Testis (tissue), 3 donors: ENCODE results near the gene NEURL2. TPM values are rescaled to one million over a fixed set of nuclear protein-coding genes. Genes with fewer than 3 reads are reported as not detected.
"Not testable (repeated sequence)": the region's sequence is repeated elsewhere in the genome, so short reads cannot be mapped to it uniquely, and the experiment has no call there.

Experiments
- DNase-seq: peaks from one replicate; pipeline ENCODE4 v3.0.0-alpha.2; 2019
- H3K27ac ChIP-seq, 2 donors: fragments of 200-600 bp; sonication (generic); one replicate each; pipeline ENCODE4 v1.5.1; 2019
- H3K27me3 ChIP-seq: fragments of 200-600 bp; sonication (generic); one replicate; pipeline ENCODE4 v1.5.1; 2019
- H3K36me3 ChIP-seq: fragments of 200-600 bp; sonication (generic); one replicate; pipeline ENCODE4 v1.5.1; 2017; ENCODE audit warnings: low read depth; ENCODE audit errors: missing control alignments
- H3K4me1 ChIP-seq: fragments of 200-600 bp; sonication (generic); one replicate; pipeline ENCODE4 v1.5.1; 2019
- H3K4me3 ChIP-seq, 2 donors: fragments of 200-600 bp; sonication (generic); one replicate each; pipeline ENCODE4 v1.5.1; 2017 to 2019
- H3K9me3 ChIP-seq: fragments of 200-600 bp; sonication (generic); one replicate; pipeline ENCODE4 v1.5.1; 2017
- POLR2A ChIP-seq: fragments of 450-650 bp; IDR thresholded peaks from one replicate; pipeline ENCODE4 v1.6.1; 2017; ENCODE audit warnings: antibody characterized with exemption, mild to moderate bottlenecking, moderate library complexity
- WGBS, 2 donors: methylation state at CpG; one replicate each; pipeline ENCODE4 v1.1.5; 2018; 5-methylcytosine and 5-hydroxymethylcytosine counted together
- intact Hi-C: fragments of 100-400 bp; cut with DNase I; formaldehyde crosslinking; loops from one replicate; pipeline ENCODE4 v1.15.1; 2023; ENCODE audit warnings: low total_unique reads
- polyA plus RNA-seq: library from polyadenylated mRNA; stranded (reverse); fragments of 350-450 nt; fragmentation: Illumina TruSeq; extraction: RNeasy Lipid Tissue Mini Kit (QIAGEN cat#74804); gene quantifications from one replicate; pipeline ENCODE4 v1.2.3, GENCODE V29; 2014; ENCODE audit warnings: low read depth, low replicate concordance; ENCODE audit not compliant: insufficient read depth
- total RNA-seq, 2 donors: library from RNA; depleted of rRNA; stranded (reverse); fragments of >200 nt; gene quantifications; one replicate each; pipeline ENCODE4 v1.2.3, GENCODE V29; 2016
- TF ChIP-seq, protein P1 (sequence below), 3 experiments: fragments of 450-650 bp in 2 of 3; fragments of 200-600 bp in 1 of 3; sonication (generic) in 1 of 3; IDR thresholded peaks; one replicate each; pipeline ENCODE4 v1.5.1; 2016 to 2019; ENCODE audit warnings: antibody characterized with exemption in 3 of 3, mild to moderate bottlenecking in 2 of 3, moderate library complexity in 1 of 3

NEURL2 gene
- total and polyA plus RNA-seq, 3 donors from 2014 or later, result 1.9 to 9.1 (median 7.0) TPM

DNA sequence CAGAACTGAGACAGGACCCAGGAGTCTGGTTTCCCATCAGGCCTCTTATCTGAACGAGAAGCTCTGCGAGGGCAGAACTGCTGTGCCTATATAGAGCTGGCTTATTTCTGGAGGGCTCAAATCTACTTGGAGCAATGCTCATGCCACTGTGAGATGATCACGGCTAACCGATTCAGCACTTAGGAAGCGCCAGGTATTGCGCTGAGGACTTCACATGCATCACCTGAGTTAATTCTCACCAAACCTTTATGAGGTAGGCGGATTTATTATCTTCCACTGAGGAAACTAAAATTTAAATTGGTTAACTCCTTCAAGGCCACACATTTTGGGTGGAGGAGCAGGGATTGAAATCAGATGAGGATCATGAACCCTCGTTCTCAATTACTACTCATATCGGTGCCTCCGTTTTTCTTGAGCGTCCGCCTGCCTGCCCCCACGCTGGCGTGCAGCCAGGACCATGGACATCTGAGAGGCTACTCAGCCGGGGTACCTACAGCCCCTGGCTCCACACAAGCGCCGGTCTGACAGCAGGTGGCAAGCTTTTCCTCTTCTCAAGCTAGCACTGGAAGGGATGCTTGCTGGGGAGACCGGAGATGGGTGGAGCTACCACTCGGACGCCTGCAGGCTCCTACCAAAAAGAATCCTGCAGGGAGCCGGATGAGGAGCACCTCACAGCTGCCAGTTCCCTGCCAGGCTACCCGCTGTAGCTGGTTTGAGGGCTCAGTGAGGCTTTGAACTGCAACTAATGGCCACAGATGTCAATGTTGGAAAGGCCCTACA lies 42.4 kb upstream of the NEURL2 start:
- Histone ChIP-seq H3K27ac (peak overlapping the region; percentile 100), H3K4me3 (peak overlapping the region; percentile 96 to 99), H3K4me1 (peaks cover 14% of the 10 kb centered on the region), H3K27me3 (no peaks in the 10 kb centered on the region), H3K36me3 (no peaks in the 10 kb centered on the region), H3K9me3 (no peaks in the 10 kb centered on the region)
- intact Hi-C loops, result no loop called here
- no peak for TF ChIP-seq POLR2A
- TF ChIP-seq, protein P1, sequence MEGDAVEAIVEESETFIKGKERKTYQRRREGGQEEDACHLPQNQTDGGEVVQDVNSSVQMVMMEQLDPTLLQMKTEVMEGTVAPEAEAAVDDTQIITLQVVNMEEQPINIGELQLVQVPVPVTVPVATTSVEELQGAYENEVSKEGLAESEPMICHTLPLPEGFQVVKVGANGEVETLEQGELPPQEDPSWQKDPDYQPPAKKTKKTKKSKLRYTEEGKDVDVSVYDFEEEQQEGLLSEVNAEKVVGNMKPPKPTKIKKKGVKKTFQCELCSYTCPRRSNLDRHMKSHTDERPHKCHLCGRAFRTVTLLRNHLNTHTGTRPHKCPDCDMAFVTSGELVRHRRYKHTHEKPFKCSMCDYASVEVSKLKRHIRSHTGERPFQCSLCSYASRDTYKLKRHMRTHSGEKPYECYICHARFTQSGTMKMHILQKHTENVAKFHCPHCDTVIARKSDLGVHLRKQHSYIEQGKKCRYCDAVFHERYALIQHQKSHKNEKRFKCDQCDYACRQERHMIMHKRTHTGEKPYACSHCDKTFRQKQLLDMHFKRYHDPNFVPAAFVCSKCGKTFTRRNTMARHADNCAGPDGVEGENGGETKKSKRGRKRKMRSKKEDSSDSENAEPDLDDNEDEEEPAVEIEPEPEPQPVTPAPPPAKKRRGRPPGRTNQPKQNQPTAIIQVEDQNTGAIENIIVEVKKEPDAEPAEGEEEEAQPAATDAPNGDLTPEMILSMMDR (IDR thresholded peaks at IDR 0.05), result no peak
- peak; percentile 84 for DNase-seq
- WGBS, 2 donors, result 13 to 14% methylated on average over 20 to 22 of the region's 22 CpGs

DNA sequence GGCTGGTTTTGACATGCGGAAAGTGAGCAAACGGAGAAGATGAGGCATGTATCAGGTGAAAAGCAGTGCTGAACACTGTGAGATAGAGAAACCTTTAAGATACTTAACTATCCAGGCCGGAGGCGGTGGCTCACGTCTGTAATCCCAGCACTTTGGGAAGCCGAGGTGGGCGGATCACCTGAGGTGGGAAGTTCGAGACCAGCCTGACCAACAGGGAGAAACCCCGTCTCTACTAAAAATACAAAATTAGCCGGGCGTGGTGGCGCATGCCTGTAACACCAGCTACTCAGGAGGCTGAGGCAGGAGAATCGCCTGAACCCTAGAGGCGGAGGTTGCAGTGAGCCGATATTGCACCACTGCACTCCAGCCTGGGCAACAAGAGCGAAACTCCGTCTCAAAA lies 40.7 kb upstream of the NEURL2 start:
- DNase-seq, H3K36me3 ChIP-seq, H3K9me3 ChIP-seq, H3K27me3 ChIP-seq, H3K4me3 ChIP-seq, H3K27ac ChIP-seq, intact Hi-C loops: not testable (repeated sequence)
- H3K4me1 ChIP-seq, result peaks cover 14% of the 10 kb centered on the region
- WGBS, 2 donors, result 71 to 74% methylated on average over 16 to 17 of the region's 17 CpGs

DNA sequence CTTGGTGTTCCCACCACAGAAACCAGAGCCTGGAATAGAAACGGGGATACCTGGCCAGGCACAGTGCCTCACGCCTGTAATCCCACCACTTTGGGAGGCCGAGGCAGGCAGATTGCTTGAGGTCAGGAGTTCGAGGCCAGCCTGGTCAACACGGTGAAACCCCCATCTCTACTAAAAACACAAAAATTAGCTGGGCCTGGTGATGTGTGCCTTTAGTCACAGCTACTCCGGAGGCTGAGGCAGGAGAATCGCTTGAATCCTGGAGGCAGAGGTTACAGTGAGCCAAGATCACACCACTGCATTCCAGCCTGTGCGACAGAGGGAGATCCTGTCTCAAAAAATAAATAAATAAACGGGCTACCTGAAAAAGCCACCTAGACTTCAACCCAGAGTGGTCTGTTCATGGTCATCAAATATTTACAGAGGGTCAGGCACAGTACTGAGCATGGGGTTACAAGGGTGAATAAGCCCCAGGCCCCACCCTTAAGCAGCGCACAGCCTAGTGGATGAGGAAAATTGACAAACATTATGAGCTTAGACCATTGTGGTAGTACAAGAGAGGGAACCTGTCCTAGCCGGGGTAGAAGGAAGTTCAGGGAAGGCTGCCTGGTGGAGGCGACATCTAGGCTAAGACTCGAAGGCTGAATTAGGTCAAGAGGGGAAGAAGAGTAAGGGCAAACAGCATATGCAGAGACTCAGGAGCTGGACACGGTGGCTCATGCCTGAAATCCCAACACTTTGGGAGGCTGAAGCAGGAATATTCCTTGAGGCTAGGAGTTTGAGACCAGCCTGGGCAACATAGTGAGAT lies 36.3 kb upstream of the NEURL2 start:
- no peak for DNase-seq
- H3K9me3 ChIP-seq, result no peaks in the 10 kb centered on the region
- peak overlapping the region in 1 of 2 donors; percentile 13 for H3K27ac ChIP-seq
- no peaks in the 10 kb centered on the region for H3K36me3 ChIP-seq
- H3K4me1 ChIP-seq, result peaks cover 26% of the 10 kb centered on the region
- intact Hi-C loops, result no loop called here
- 75 to 79% methylated on average over 14 of the region's 14 CpGs for WGBS, 2 donors
- H3K27me3 ChIP-seq, result no peaks in the 10 kb centered on the region
- no peak overlapping the region for H3K4me3 ChIP-seq
- TF ChIP-seq POLR2A, result no peak
- TF ChIP-seq, protein P1 (IDR thresholded peaks at IDR 0.05), result no peak

DNA sequence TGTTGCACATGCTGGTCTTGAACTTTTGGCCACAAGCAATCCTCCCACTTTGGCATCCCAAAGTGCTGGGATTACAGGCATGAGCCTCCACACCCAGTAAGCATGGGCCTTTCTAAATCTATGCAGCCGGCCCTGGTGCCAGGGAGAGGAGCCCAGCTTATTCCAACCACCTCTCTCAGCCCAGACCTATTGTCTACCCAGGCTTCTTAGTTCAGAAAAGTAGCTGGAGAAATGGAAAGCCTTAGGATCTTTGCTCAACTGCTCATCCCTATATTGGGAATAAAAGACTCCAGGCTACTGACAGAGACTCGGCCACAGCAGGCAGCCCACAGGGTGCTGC lies 35.7 kb upstream of the NEURL2 start:
- Histone ChIP-seq H3K27ac (peak overlapping the region in 1 of 2 donors; percentile 6), H3K27me3 (no peaks in the 10 kb centered on the region), H3K4me3 (no peak overlapping the region), H3K36me3 (no peaks in the 10 kb centered on the region), H3K4me1 (peaks cover 28% of the 10 kb centered on the region), H3K9me3 (no peaks in the 10 kb centered on the region)
- 75 to 79% methylated on average over 2 of the region's 2 CpGs for WGBS, 2 donors
- TF ChIP-seq, protein P1 (IDR thresholded peaks at IDR 0.05), result no peak
- TF ChIP-seq POLR2A, result no peak
- intact Hi-C loops, result no loop called here
- DNase-seq, result no peak

GRCh38 chr20:45925821-45926506 lies 35.0 kb upstream of the NEURL2 start:
- Histone ChIP-seq H3K27me3 (no peaks in the 10 kb centered on the region), H3K27ac (peak overlapping the region in 1 of 2 donors; percentile 90), H3K36me3 (no peaks in the 10 kb centered on the region), H3K9me3 (no peaks in the 10 kb centered on the region), H3K4me3 (no peak overlapping the region), H3K4me1 (peaks cover 28% of the 10 kb centered on the region)
- intact Hi-C loops, result no loop called here
- 72 to 78% methylated on average over 9 of the region's 9 CpGs for WGBS, 2 donors
- DNase-seq, result no peak
- TF ChIP-seq POLR2A, result no peak
- TF ChIP-seq, protein P1 (IDR thresholded peaks at IDR 0.05), result no peak
